MCF 10A (cell line): ENCODE results near the gene UMPS. TPM values are rescaled to one million over a fixed set of nuclear protein-coding genes. Genes with fewer than 3 reads are reported as not detected.
"Not testable (repeated sequence)": the region's sequence is repeated elsewhere in the genome, so short reads cannot be mapped to it uniquely, and the experiment has no call there.

Experiments
- BruUV-seq: library from RNA; stranded (reverse); fragments of 400-500 nt; replicated peaks from 2 replicates; lab custom pipeline; 2021; lab: Mats Ljungman, UMichigan
- CTCF ChIA-PET: fragments of 300-600 bp; sonication (Branson Sonifier 250); formaldehyde crosslinking; extraction: SDS; loops from one replicate; lab custom pipeline; 2021; ENCODE audit warnings: antibody characterized with exemption, inconsistent platforms; lab: Yijun Ruan, JAX
- POLR2A ChIA-PET: fragments of 300-600, 350-650 bp; sonication (Branson Sonifier 250); formaldehyde crosslinking; extraction: SDS; loops from one replicate; lab custom pipeline; 2020; ENCODE audit warnings: antibody characterized with exemption, inconsistent platforms; lab: Yijun Ruan, JAX
- DNase-seq: peaks from one replicate; pipeline ENCODE4 v3.0.0-alpha.2; 2018; ENCODE audit not compliant: unreplicated experiment
- H3K27ac Mint-ChIP-seq: one replicate; pipeline ENCODE4 v1.8.0; 2022; ENCODE audit warnings: mild to moderate bottlenecking, low read depth, mixed read lengths; ENCODE audit not compliant: unreplicated experiment
- H3K27me3 Mint-ChIP-seq: one replicate; pipeline ENCODE4 v1.8.0; 2022; ENCODE audit warnings: mixed read lengths; ENCODE audit not compliant: insufficient read depth, unreplicated experiment
- H3K36me3 Mint-ChIP-seq: one replicate; pipeline ENCODE4 v1.8.0; 2022; ENCODE audit warnings: mild to moderate bottlenecking, moderate library complexity, mixed read lengths; ENCODE audit not compliant: insufficient read depth, unreplicated experiment
- H3K4me1 Mint-ChIP-seq: one replicate; pipeline ENCODE4 v1.8.0; 2022; ENCODE audit warnings: mixed read lengths; ENCODE audit not compliant: insufficient read depth, unreplicated experiment
- H3K4me3 Mint-ChIP-seq: one replicate; pipeline ENCODE4 v1.8.0; 2022; ENCODE audit warnings: mild to moderate bottlenecking, moderate library complexity, mixed read lengths; ENCODE audit not compliant: unreplicated experiment
- H3K9me3 Mint-ChIP-seq: one replicate; pipeline ENCODE4 v1.8.0; 2022; ENCODE audit warnings: mixed read lengths; ENCODE audit not compliant: unreplicated experiment
- CTCF ChIP-seq: fragments of 200-600 bp; IDR thresholded peaks from one replicate; pipeline ENCODE4 v1.8.0; 2022; ENCODE audit warnings: antibody characterized with exemption, mild to moderate bottlenecking; ENCODE audit not compliant: unreplicated experiment
- intact Hi-C: fragments of 100-400 bp; cut with micrococcal nuclease; formaldehyde crosslinking; loops from 2 replicates; pipeline ENCODE4 v1.14.1; 2022
- total RNA-seq: library from RNA; stranded (reverse); gene quantifications from 2 replicates; pipeline ENCODE4 v1.2.3, GENCODE V29; 2022

The UMPS gene
- total RNA-seq, 1 experiment from 2014 or later: 49.3 TPM

GRCh38 chr3:124705552-124705951 lies 24.7 kb upstream of the UMPS start:
- Mint-ChIP-seq H3K4me3 (no peak overlapping the region), H3K4me1 (no peaks in the 10 kb centered on the region), H3K27me3 (peaks cover 64% of the 10 kb centered on the region), H3K27ac (no peak overlapping the region), H3K36me3 (no peaks in the 10 kb centered on the region), H3K9me3 (no peaks in the 10 kb centered on the region)
- CTCF ChIA-PET: interaction anchor here (0.7 to 3.2 kb wide), 4 partner anchors 15 to 145 kb away, joined by 3 to 10 read pairs (median 4); no protein-coding TSS in a partner anchor
- POLR2A ChIA-PET: no interaction called here
- BruUV-seq: no TSS peak
- no peak for DNase-seq
- intact Hi-C loops: no loop called here
- TF ChIP-seq CTCF: no peak

GRCh38 chr3:124707223-124707622 lies 23.0 kb upstream of the UMPS start:
- H3K27me3 Mint-ChIP-seq: peaks cover 80% of the 10 kb centered on the region
- POLR2A ChIA-PET: interaction anchor here (0.6 to 1.1 kb wide), 3 partner anchors 11 to 1719 kb away, joined by 3 to 4 read pairs (median 3); no protein-coding TSS in a partner anchor
- BruUV-seq, H3K4me3 Mint-ChIP-seq, H3K9me3 Mint-ChIP-seq, DNase-seq, H3K36me3 Mint-ChIP-seq, H3K27ac Mint-ChIP-seq, intact Hi-C loops, H3K4me1 Mint-ChIP-seq: not testable (repeated sequence)
- CTCF ChIA-PET: interaction anchor here (0.6 to 1.6 kb wide), 2 partner anchors 146 to 250 kb away, joined by 3 read pairs; no protein-coding TSS in a partner anchor

- Mint-ChIP-seq H3K9me3 (no peaks in the 10 kb centered on the region), H3K4me3 (no peak overlapping the region), H3K27ac (no peak overlapping the region), H3K27me3 (peaks cover 79% of the 10 kb centered on the region), H3K4me1 (no peaks in the 10 kb centered on the region), H3K36me3 (no peaks in the 10 kb centered on the region)
- no peak for TF ChIP-seq CTCF
- ChIA-PET POLR2A (interaction anchor here (0.6 to 1.1 kb wide), 2 partner anchors 11 to 900 kb away, joined by 3 to 4 read pairs; no protein-coding TSS in a partner anchor), CTCF (interaction anchor here (0.6 to 1.6 kb wide), 3 partner anchors 53 to 251 kb away, joined by 3 read pairs; no protein-coding TSS in a partner anchor)
- peak; percentile 51 for DNase-seq
- no TSS peak for BruUV-seq
- intact Hi-C loops: no loop called here
Observed at GRCh38 chr3:124707656-124708062, 22.6 kb upstream of the UMPS start.

- no peak overlapping the region for H3K4me3 Mint-ChIP-seq
Observed at GRCh38 chr3:124714223-124714853, 15.9 kb upstream of the UMPS start.

More at GRCh38 chr3:124714223-124714853, 15.9 kb upstream of the UMPS start:
- BruUV-seq: no TSS peak
- no peak for DNase-seq
- H3K9me3 Mint-ChIP-seq: no peaks in the 10 kb centered on the region
- H3K27me3 Mint-ChIP-seq: peaks cover 68% of the 10 kb centered on the region
- no peak for TF ChIP-seq CTCF
- H3K27ac Mint-ChIP-seq: no peak overlapping the region
- POLR2A ChIA-PET: no interaction called here
- CTCF ChIA-PET: interaction anchor here (0.6 to 1.6 kb wide), 3 partner anchors 64 to 188 kb away, joined by 3 to 5 read pairs (median 4); no protein-coding TSS in a partner anchor
- intact Hi-C loops: no loop called here
- H3K4me1 Mint-ChIP-seq: no peaks in the 10 kb centered on the region
- peaks cover 8% of the 10 kb centered on the region for H3K36me3 Mint-ChIP-seq
